Activated B cell treated with CpG ODN at 0.5 μM for 24 hours (primary cell): ENCODE results near the gene TUBB4A. TPM values are rescaled to one million over a fixed set of nuclear protein-coding genes. Genes with fewer than 3 reads are reported as not detected.

Experiments
- ATAC-seq: fragments of 200-7000 bp; cut with Tn5 transposase; one replicate; pipeline ENCODE4 v1.10.0; 2021; ENCODE audit warnings: low read depth, mild to moderate bottlenecking, moderate library complexity
- CTCF ChIA-PET: fragments of 350-600 bp; sonication (Branson Sonifier 250); formaldehyde crosslinking; loops from one replicate; lab custom pipeline; 2021; ENCODE audit warnings: antibody characterized with exemption; lab: Charles Lee
- POLR2A ChIA-PET: fragments of 350-600 bp; sonication (Branson Sonifier 250); formaldehyde crosslinking; loops from one replicate; lab custom pipeline; 2021; ENCODE audit warnings: antibody characterized with exemption; lab: Charles Lee
- DNase-seq: peaks from one replicate; pipeline ENCODE4 v3.0.0; 2022
- H3K27ac Mint-ChIP-seq: one replicate; pipeline ENCODE4 v1.8.0; 2020; ENCODE audit warnings: mixed read lengths
- H3K27me3 Mint-ChIP-seq: one replicate; pipeline ENCODE4 v1.8.0; 2021; ENCODE audit warnings: mixed read lengths
- H3K36me3 Mint-ChIP-seq: one replicate; pipeline ENCODE4 v1.8.0; 2021; ENCODE audit warnings: low read depth, mixed read lengths
- H3K4me1 Mint-ChIP-seq: one replicate; pipeline ENCODE4 v1.8.0; 2021; ENCODE audit warnings: mixed read lengths
- H3K4me3 Mint-ChIP-seq: one replicate; pipeline ENCODE4 v1.8.0; 2020; ENCODE audit warnings: mild to moderate bottlenecking, mixed read lengths
- H3K9me3 Mint-ChIP-seq: one replicate; pipeline ENCODE4 v1.8.0; 2020; ENCODE audit warnings: mixed read lengths
- intact Hi-C: fragments of 100-400 bp; cut with micrococcal nuclease; formaldehyde crosslinking; loops from one replicate; pipeline ENCODE4 v1.15.1; 2024
- total RNA-seq: library from RNA; stranded (reverse); gene quantifications from 2 replicates; pipeline ENCODE4 v1.2.3, GENCODE V29; 2022
- TF ChIP-seq, protein P1 (sequence below): fragments of 200-600 bp; IDR thresholded peaks from one replicate; pipeline ENCODE4 v1.8.0; 2022; ENCODE audit warnings: antibody characterized with exemption, mild to moderate bottlenecking

Gene TUBB4A
- total RNA-seq, 1 donor from 2014 or later, result 13.2 TPM

DNA sequence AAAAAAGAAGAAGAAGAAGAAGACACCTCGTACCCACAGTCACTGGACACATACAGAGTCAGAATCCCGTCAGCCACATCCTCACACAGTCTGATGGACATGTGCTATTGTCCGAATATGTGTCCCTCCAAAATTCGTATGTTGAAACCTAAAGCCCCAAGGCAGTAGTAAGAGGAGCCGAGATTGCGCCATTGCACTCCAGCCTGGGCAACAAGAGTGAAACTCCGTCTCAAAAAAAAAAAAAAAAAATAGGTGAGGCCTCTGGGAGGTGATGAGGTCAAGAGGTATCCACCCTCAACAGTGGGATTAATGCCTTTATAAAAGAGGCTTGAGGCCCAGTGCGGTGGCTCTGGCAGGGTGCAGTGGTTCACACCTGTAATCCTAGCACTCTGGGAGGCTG lies 17.9 kb downstream of the TUBB4A start:
- CTCF ChIA-PET, result interaction anchor here (1.0 kb wide), 1 partner anchor 33 kb away, joined by 3 read pairs; no protein-coding TSS in a partner anchor
- no peaks in the 10 kb centered on the region for H3K27me3 Mint-ChIP-seq
- ATAC-seq (no peak), DNase-seq (no peak)
- TF ChIP-seq, protein P1, sequence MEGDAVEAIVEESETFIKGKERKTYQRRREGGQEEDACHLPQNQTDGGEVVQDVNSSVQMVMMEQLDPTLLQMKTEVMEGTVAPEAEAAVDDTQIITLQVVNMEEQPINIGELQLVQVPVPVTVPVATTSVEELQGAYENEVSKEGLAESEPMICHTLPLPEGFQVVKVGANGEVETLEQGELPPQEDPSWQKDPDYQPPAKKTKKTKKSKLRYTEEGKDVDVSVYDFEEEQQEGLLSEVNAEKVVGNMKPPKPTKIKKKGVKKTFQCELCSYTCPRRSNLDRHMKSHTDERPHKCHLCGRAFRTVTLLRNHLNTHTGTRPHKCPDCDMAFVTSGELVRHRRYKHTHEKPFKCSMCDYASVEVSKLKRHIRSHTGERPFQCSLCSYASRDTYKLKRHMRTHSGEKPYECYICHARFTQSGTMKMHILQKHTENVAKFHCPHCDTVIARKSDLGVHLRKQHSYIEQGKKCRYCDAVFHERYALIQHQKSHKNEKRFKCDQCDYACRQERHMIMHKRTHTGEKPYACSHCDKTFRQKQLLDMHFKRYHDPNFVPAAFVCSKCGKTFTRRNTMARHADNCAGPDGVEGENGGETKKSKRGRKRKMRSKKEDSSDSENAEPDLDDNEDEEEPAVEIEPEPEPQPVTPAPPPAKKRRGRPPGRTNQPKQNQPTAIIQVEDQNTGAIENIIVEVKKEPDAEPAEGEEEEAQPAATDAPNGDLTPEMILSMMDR, result no peak
- no peak overlapping the region for H3K4me3 Mint-ChIP-seq
- intact Hi-C loops, result no loop called here
- POLR2A ChIA-PET, result interaction anchor here (0.7 kb wide), 1 partner anchor 130 kb away, joined by 3 read pairs; no protein-coding TSS in a partner anchor
- H3K4me1 Mint-ChIP-seq, result peaks cover 31% of the 10 kb centered on the region
- H3K27ac Mint-ChIP-seq, result no peak overlapping the region
- no peaks in the 10 kb centered on the region for H3K9me3 Mint-ChIP-seq
- H3K36me3 Mint-ChIP-seq, result peaks cover 6% of the 10 kb centered on the region

DNA sequence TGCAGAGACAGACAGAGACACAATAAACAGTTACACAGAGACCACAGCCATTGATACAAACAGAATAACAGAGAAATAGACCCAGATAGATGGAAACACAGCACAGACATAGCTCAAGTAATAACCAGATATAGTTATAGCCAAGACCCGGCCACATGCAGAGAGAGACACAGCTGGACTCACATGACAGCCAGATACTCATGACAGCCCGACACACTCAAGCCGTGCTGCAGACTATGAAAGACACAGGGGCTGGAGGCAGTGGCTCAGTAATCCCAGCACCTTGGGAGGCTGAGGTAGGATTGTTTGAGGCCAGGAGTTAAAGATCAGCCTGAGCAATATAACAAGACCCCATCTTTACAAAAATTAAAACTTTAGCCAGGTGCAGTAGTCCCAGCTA lies 18.9 kb downstream of the TUBB4A start:
- no peak for DNase-seq
- TF ChIP-seq, protein P1, result no peak
- Mint-ChIP-seq H3K9me3 (no peaks in the 10 kb centered on the region), H3K27ac (no peak overlapping the region), H3K36me3 (peaks cover 6% of the 10 kb centered on the region), H3K4me3 (no peak overlapping the region), H3K27me3 (no peaks in the 10 kb centered on the region), H3K4me1 (peaks cover 29% of the 10 kb centered on the region)
- intact Hi-C loops, result loop anchor here (2.0 kb wide), 1 partner anchor 22 kb away; no protein-coding TSS in a partner anchor
- POLR2A ChIA-PET, result interaction anchor here (0.7 to 2.6 kb wide), 2 partner anchors 59 to 131 kb away, joined by 3 to 16 read pairs; partner anchors contain the start of gene KHSRP
- no peak for ATAC-seq
- CTCF ChIA-PET, result no interaction called here

DNA sequence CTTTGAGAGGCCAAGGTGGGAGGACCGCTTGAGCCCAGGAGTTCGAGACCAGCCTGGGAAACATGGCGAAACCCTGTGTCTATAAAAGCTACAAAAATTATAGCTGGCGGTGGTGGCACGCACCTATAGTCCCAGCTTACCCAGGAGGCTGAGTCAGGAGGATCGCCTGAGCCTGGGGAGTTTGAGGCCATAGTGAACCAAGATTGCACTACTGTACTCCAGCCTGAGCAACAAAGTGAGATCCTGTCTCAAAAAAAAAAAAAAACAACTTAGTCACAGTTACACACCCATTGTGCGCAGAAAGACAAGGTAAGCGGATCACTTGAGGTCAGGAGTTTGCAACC lies 19.8 kb downstream of the TUBB4A start:
- no peak for ATAC-seq
- POLR2A ChIA-PET, result interaction anchor here (0.6 to 2.6 kb wide), 8 partner anchors 9 to 381 kb away, joined by 4 to 18 read pairs (median 8); partner anchors contain the start of gene KHSRP

DNA sequence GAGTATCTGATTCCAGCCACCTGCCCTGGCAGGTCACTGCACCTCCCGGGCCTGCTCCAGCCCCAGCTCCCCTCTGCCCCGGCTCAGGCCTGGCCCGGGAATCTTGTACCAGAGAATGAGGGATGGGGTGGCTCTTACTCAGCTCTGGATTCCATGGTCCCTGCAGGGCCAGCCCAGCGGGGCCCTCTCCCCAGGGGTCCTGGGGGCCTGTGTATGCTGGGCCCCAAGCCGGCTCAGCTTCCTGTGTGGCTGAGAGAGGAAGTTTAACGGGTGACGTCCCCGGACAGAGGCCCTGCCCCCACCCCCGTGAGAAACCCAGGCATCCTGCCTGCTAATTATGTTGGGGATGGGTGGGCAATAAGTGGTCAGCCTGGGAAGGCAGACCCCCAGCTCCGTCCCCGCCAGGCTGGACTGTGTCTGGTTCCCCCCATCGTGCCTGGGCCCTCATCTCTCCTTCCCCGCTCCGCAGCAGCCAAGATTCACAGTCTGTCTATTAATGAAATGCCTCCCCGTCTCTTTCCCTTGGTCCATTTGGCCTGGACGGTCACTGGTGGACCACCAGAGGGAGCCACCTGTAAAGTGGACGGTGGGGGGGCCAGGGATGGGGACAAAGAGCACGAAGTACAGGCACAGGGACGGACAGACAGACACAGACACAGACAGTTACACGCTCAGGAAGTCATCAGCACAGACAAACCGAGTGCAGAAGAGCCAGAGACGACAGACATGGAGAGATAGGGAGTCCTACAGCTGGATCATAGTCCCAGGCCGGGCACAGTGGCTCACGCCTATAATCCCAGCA lies 20.4 kb downstream of the TUBB4A start, which contains the start of gene DENND1C:
Gene DENND1C, minus strand, starts transcription at position 247 of the 802 bp plus-strand sequence. Its CDS starts 92 bp downstream, at position 155.
- intact Hi-C loops, result loop anchor here (1.0 to 2.0 kb wide), 3 partner anchors 21 to 56 kb away; no protein-coding TSS in a partner anchor
- H3K27ac Mint-ChIP-seq, result peak within 1 kb of the TSS; percentile 89
- peaks cover 29% of the 10 kb centered on the region for H3K4me1 Mint-ChIP-seq
- peak; percentile 67 for DNase-seq
- ChIA-PET CTCF (interaction anchor here (0.8 to 2.0 kb wide), 4 partner anchors 10 to 152 kb away, joined by 3 to 9 read pairs (median 4); partner anchors contain the start of genes CRB3 and SLC25A23), POLR2A (interaction anchor here (0.6 to 2.6 kb wide), 24 partner anchors 8 to 382 kb away, joined by 3 to 25 read pairs (median 4); partner anchors contain the start of genes ALKBH7, CLPP, GTF2F1 and KHSRP)
- H3K27me3 Mint-ChIP-seq, result no peaks in the 10 kb centered on the region
- peaks cover 10% of the 10 kb centered on the region for H3K36me3 Mint-ChIP-seq
- no peaks in the 10 kb centered on the region for H3K9me3 Mint-ChIP-seq
- peak; percentile 97 for ATAC-seq
- TF ChIP-seq, protein P1, result no peak
- peak within 1 kb of the TSS; percentile 91 for H3K4me3 Mint-ChIP-seq

More for the DNA sequence above, 19.8 kb downstream of the TUBB4A start:
- no peak for DNase-seq
- H3K9me3 Mint-ChIP-seq, result no peaks in the 10 kb centered on the region
- H3K27me3 Mint-ChIP-seq, result no peaks in the 10 kb centered on the region
- H3K4me1 Mint-ChIP-seq, result peaks cover 29% of the 10 kb centered on the region
- CTCF ChIA-PET, result interaction anchor here (2.0 kb wide), 1 partner anchor 151 kb away, joined by 9 read pairs; no protein-coding TSS in a partner anchor
- peak overlapping the region; percentile 89 for H3K27ac Mint-ChIP-seq
- H3K36me3 Mint-ChIP-seq, result peaks cover 8% of the 10 kb centered on the region
- H3K4me3 Mint-ChIP-seq, result peak overlapping the region; percentile 91
- TF ChIP-seq, protein P1, result no peak
- intact Hi-C loops, result loop anchor here (2.0 kb wide), 1 partner anchor 22 kb away; no protein-coding TSS in a partner anchor
